ENCODE measurements around the gene PCDHA11.
"Not testable (repeated sequence)": the region's sequence is repeated elsewhere in the genome, so short reads cannot be mapped to it uniquely, and the experiment has no call there.

- TF ChIP-seq CTCF, POLR2A (IDR thresholded peaks at IDR 0.05): not testable (repeated sequence)
These were observed 34.2 kb upstream of the PCDHA11 start for GRCh38 chr5:140834439-140835008.
